KMS-11 (cell line): ENCODE results near the gene CDH1.
"Not testable (repeated sequence)": the region's sequence is repeated elsewhere in the genome, so short reads cannot be mapped to it uniquely, and the experiment has no call there.

ENCODE experiments used
- H2AFZ ChIP-seq: fragments of 200-600 bp; sonication (generic); 2 replicates; pipeline ENCODE4 v1.6.1; 2016; ENCODE audit warnings: antibody characterized with exemption, mixed run types, low read depth
- H3K27ac ChIP-seq: fragments of 200-600 bp; sonication (generic); 2 replicates; pipeline ENCODE4 v1.6.1; 2016; ENCODE audit warnings: mild to moderate bottlenecking, mixed run types
- H3K27me3 ChIP-seq: fragments of 200-600 bp; sonication (generic); 2 replicates; pipeline ENCODE4 v1.6.1; 2017; ENCODE audit warnings: mild to moderate bottlenecking, low read depth, mixed run types, moderate library complexity; ENCODE audit not compliant: insufficient read depth
- H3K36me3 ChIP-seq: fragments of 200-600 bp; sonication (generic); 2 replicates; pipeline ENCODE4 v1.6.1; 2017; ENCODE audit warnings: mild to moderate bottlenecking, mixed run types; ENCODE audit not compliant: insufficient read depth
- H3K4me1 ChIP-seq: fragments of 200-600 bp; sonication (generic); 2 replicates; pipeline ENCODE4 v1.6.1; 2016; ENCODE audit warnings: mild to moderate bottlenecking, low read depth, mixed run types; ENCODE audit not compliant: poor library complexity, severe bottlenecking
- H3K4me2 ChIP-seq: fragments of 200-600 bp; sonication (generic); 2 replicates; pipeline ENCODE4 v1.7.0; 2016; ENCODE audit warnings: mild to moderate bottlenecking, mixed run types
- H3K4me3 ChIP-seq: fragments of 200-600 bp; sonication (generic); IDR thresholded peaks from 2 replicates; pipeline ENCODE4 v1.6.1; 2017; ENCODE audit warnings: low read depth, low read length, mixed read lengths; ENCODE audit not compliant: insufficient read depth
- H3K79me2 ChIP-seq: fragments of 200-600 bp; sonication (generic); 2 replicates; pipeline ENCODE4 v1.6.1; 2016; ENCODE audit warnings: low read depth, mixed run types; ENCODE audit not compliant: insufficient read depth
- H3K9ac ChIP-seq: fragments of 200-600 bp; sonication (generic); 2 replicates; pipeline ENCODE4 v1.6.1; 2016; ENCODE audit warnings: mild to moderate bottlenecking, mixed run types
- H4K20me1 ChIP-seq: fragments of 200-600 bp; sonication (generic); 2 replicates; pipeline ENCODE4 v1.6.1; 2016; ENCODE audit warnings: mild to moderate bottlenecking, mixed run types; ENCODE audit not compliant: insufficient read depth
- CTCF ChIP-seq: fragments of 200-600 bp; sonication (generic); conservative IDR thresholded peaks from 2 replicates; pipeline ENCODE4 v1.6.1; 2017; ENCODE audit warnings: low read depth, mild to moderate bottlenecking, antibody characterized with exemption, low read length, moderate library complexity, mixed read lengths

The CDH1 gene

GRCh38 chr16:68715471-68715870 lies 21.6 kb upstream of the CDH1 start:
- Histone ChIP-seq H3K4me3 (no peak overlapping the region), H4K20me1 (no peaks in the 10 kb centered on the region), H3K27ac (no peak overlapping the region), H3K4me1 (peaks cover 9% of the 10 kb centered on the region), H3K79me2 (no peaks in the 10 kb centered on the region), H3K4me2 (no peak overlapping the region), H3K27me3 (no peaks in the 10 kb centered on the region), H2AFZ (no peak overlapping the region), H3K9ac (no peak overlapping the region), H3K36me3 (no peaks in the 10 kb centered on the region)
- no peak for TF ChIP-seq CTCF

- not testable (repeated sequence) for H3K27me3 ChIP-seq, H3K4me2 ChIP-seq, H2AFZ ChIP-seq, H3K4me3 ChIP-seq, H3K79me2 ChIP-seq, H3K4me1 ChIP-seq, H3K36me3 ChIP-seq, H4K20me1 ChIP-seq, H3K27ac ChIP-seq, H3K9ac ChIP-seq
These were observed 20.6 kb upstream of the CDH1 start for GRCh38 chr16:68716516-68716915.

DNA sequence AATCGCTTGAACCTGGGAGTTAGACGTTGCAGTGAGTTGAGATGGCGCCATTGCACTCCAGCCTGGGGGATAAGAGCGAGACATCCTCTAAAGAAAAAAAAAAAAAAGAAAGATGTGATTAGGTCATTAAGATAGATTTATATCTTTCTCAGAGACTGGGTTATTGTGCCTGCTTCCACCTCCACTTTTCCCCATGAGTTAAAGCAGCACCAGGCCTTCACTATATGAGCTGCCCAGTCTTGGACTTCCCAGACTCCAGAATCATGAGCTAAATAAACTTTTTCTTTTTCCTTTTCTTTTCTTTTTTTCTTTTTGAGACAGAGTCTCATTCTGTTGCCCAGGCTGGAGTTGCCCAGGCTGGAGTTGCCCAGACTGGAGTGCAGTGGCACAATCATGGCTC lies 19.4 kb upstream of the CDH1 start:
- Histone ChIP-seq H3K79me2 (no peaks in the 10 kb centered on the region), H3K9ac (no peak overlapping the region), H3K27ac (no peak overlapping the region), H4K20me1 (no peaks in the 10 kb centered on the region), H3K4me3 (no peak overlapping the region), H3K4me1 (peaks cover 10% of the 10 kb centered on the region), H2AFZ (no peak overlapping the region), H3K27me3 (no peaks in the 10 kb centered on the region), H3K36me3 (no peaks in the 10 kb centered on the region), H3K4me2 (no peak overlapping the region)
- no peak for TF ChIP-seq CTCF

DNA sequence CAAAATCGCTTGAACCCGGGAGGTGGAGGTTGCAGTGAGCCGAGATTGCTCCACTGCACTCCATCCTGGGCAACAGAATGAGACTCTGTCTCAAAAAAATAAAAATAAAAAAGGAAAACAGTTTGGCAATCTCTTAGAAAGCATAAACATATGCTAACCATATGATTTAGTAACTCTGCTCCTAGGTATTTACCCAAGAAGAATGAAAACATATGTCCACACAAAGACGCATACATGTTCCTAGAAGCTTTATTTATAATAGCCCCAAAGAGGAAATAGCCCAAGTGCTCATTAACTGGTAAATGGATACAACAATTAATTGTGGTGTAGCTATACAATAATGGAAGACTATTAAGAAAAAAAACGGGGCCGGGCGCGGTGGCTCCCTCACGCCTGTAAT lies 18.5 kb upstream of the CDH1 start:
- no peak overlapping the region for H2AFZ ChIP-seq
- no peaks in the 10 kb centered on the region for H3K36me3 ChIP-seq
- no peaks in the 10 kb centered on the region for H3K27me3 ChIP-seq
- no peak for TF ChIP-seq CTCF
- no peak overlapping the region for H3K4me3 ChIP-seq
- no peaks in the 10 kb centered on the region for H4K20me1 ChIP-seq
- H3K4me2 ChIP-seq, result no peak overlapping the region
- H3K79me2 ChIP-seq, result no peaks in the 10 kb centered on the region
- H3K9ac ChIP-seq, result no peak overlapping the region
- H3K27ac ChIP-seq, result no peak overlapping the region
- H3K4me1 ChIP-seq, result peaks cover 10% of the 10 kb centered on the region

- no peak for TF ChIP-seq CTCF
- peaks cover 10% of the 10 kb centered on the region for H3K4me1 ChIP-seq
- no peak overlapping the region for H3K27ac ChIP-seq
- no peak overlapping the region for H3K4me2 ChIP-seq
- H2AFZ ChIP-seq, result no peak overlapping the region
- no peak overlapping the region for H3K9ac ChIP-seq
- H3K79me2 ChIP-seq, result no peaks in the 10 kb centered on the region
- no peaks in the 10 kb centered on the region for H3K27me3 ChIP-seq
- H4K20me1 ChIP-seq, result no peaks in the 10 kb centered on the region
- no peaks in the 10 kb centered on the region for H3K36me3 ChIP-seq
- no peak overlapping the region for H3K4me3 ChIP-seq
These were observed 17.1 kb upstream of the CDH1 start for GRCh38 chr16:68719993-68720489.
